CD14-positive monocyte (primary cell): Measurements from ENCODE around the gene TPRN. TPM values are rescaled to one million over a fixed set of nuclear protein-coding genes. Genes with fewer than 3 reads are reported as not detected.
A peak's percentile ranks its signal among the peaks of the same experiment; 100 is the strongest.

Experiments used
- DNase-seq, 3 donors: peaks; one replicate each; pipeline ENCODE4 v3.0.0-alpha.2; 2011 to 2022
- H2AFZ ChIP-seq: 2 replicates; pipeline ENCODE4 v1.6.0; 2012; ENCODE audit warnings: mild to moderate bottlenecking, low read depth, low read length, inconsistent platforms; ENCODE audit not compliant: insufficient read depth, poor library complexity, severe bottlenecking
- H3K27ac ChIP-seq, 2 donors: 1 replicate in 1 of 2; 2 replicates in 1 of 2; pipeline ENCODE4 v1.5.1; 2012 to 2013; ENCODE audit warnings: low read length in 2 of 2, control low read depth in 1 of 2, inconsistent platforms in 1 of 2, low read depth in 1 of 2, mild to moderate bottlenecking in 1 of 2
- H3K27me3 ChIP-seq, 2 donors: one replicate each; pipeline versions ENCODE4 v1.6.0 to v1.6.1; 2011 to 2013; ENCODE audit warnings: low read length in 2 of 2; ENCODE audit not compliant: control insufficient read depth in 2 of 2, insufficient read depth in 2 of 2
- H3K36me3 ChIP-seq, 2 donors: replicated peaks in 1 of 2; 1 replicate in 1 of 2; 2 replicates in 1 of 2; pipeline versions ENCODE4 v1.5.1 to v1.6.1; 2012 to 2013; ENCODE audit warnings: low read length in 2 of 2, control low read depth in 1 of 2, inconsistent platforms in 1 of 2, mild to moderate bottlenecking in 1 of 2; ENCODE audit not compliant: insufficient read depth in 2 of 2, control insufficient read depth in 1 of 2
- H3K4me1 ChIP-seq, 2 donors: 1 replicate in 1 of 2; 2 replicates in 1 of 2; pipeline versions ENCODE4 v1.5.1 to v1.6.1; 2012 to 2013; ENCODE audit warnings: low read length in 2 of 2, control low read depth in 1 of 2, inconsistent platforms in 1 of 2, mild to moderate bottlenecking in 1 of 2, moderate library complexity in 1 of 2; ENCODE audit not compliant: insufficient read depth in 2 of 2, control insufficient read depth in 1 of 2
- H3K4me2 ChIP-seq: replicated peaks from 2 replicates; pipeline ENCODE3; 2012; ENCODE audit warnings: low read length, moderate library complexity, mild to moderate bottlenecking; ENCODE audit not compliant: poor library complexity, severe bottlenecking; ENCODE audit errors: extremely low read depth
- H3K4me3 ChIP-seq, 3 experiments: fragments of 200-600 bp in 1 of 3; sonication (generic) in 1 of 3; replicated peaks in 1 of 3; 1 replicate in 2 of 3; 2 replicates in 1 of 3; pipeline ENCODE4 v1.5.1; 2011 to 2013; ENCODE audit warnings: low read length in 3 of 3, mild to moderate bottlenecking in 3 of 3, control low read depth in 2 of 3, low read depth in 2 of 3, inconsistent platforms in 1 of 3, moderate library complexity in 1 of 3
- H3K79me2 ChIP-seq: 2 replicates; pipeline ENCODE4 v1.6.0; 2012; ENCODE audit warnings: mild to moderate bottlenecking, control low read depth, inconsistent platforms, low read length, moderate library complexity; ENCODE audit not compliant: insufficient read depth
- H3K9ac ChIP-seq: 2 replicates; pipeline ENCODE4 v1.6.0; 2017; ENCODE audit warnings: low read length, mild to moderate bottlenecking; ENCODE audit not compliant: insufficient read depth, poor library complexity, severe bottlenecking
- H3K9me3 ChIP-seq, 2 donors: replicated peaks in 1 of 2; 1 replicate in 1 of 2; 2 replicates in 1 of 2; pipeline versions ENCODE4 v1.5.1 to v1.6.1; 2012 to 2013; ENCODE audit warnings: low read length in 2 of 2, control low read depth in 1 of 2; ENCODE audit not compliant: control insufficient read depth in 1 of 2, insufficient read depth in 1 of 2
- H4K20me1 ChIP-seq: 2 replicates; pipeline ENCODE4 v1.6.0; 2012; ENCODE audit warnings: mild to moderate bottlenecking, low read length, control low read depth, moderate library complexity; ENCODE audit not compliant: insufficient read depth
- H3K27ac Mint-ChIP-seq, 7 donors: one replicate each; pipeline ENCODE4 v1.8.0; 2020; ENCODE audit warnings: mild to moderate bottlenecking in 7 of 7, mixed read lengths in 7 of 7, moderate library complexity in 6 of 7, inconsistent platforms in 2 of 7
- H3K27me3 Mint-ChIP-seq, 3 donors: one replicate each; pipeline ENCODE4 v1.8.0; 2021 to 2022; ENCODE audit warnings: low read depth in 3 of 3, mild to moderate bottlenecking in 3 of 3, mixed read lengths in 3 of 3, moderate library complexity in 3 of 3, inconsistent platforms in 1 of 3
- H3K36me3 Mint-ChIP-seq, 2 donors: one replicate each; pipeline ENCODE4 v1.8.0; 2020; ENCODE audit warnings: mixed read lengths in 2 of 2, inconsistent platforms in 1 of 2, mild to moderate bottlenecking in 1 of 2
- H3K4me1 Mint-ChIP-seq: one replicate; pipeline ENCODE4 v1.8.0; 2020; ENCODE audit warnings: mild to moderate bottlenecking, mixed read lengths
- H3K4me3 Mint-ChIP-seq, 2 donors: one replicate each; pipeline ENCODE4 v1.8.0; 2020; ENCODE audit warnings: mild to moderate bottlenecking in 2 of 2, mixed read lengths in 2 of 2, moderate library complexity in 1 of 2
- H3K9me3 Mint-ChIP-seq, 7 donors: one replicate each; pipeline ENCODE4 v1.8.0; 2020 to 2022; ENCODE audit warnings: mixed read lengths in 7 of 7, mild to moderate bottlenecking in 6 of 7, moderate library complexity in 6 of 7, inconsistent platforms in 2 of 7
- WGBS: methylation state at CpG from one replicate; pipeline ENCODE4 v1.1.5; 2013; ENCODE audit warnings: missing lambda C conversion rate; ENCODE audit not compliant: insufficient coverage; 5-methylcytosine and 5-hydroxymethylcytosine counted together
- intact Hi-C, 2 donors: fragments of 100-400 bp; cut with micrococcal nuclease; formaldehyde crosslinking; loops; one replicate each; pipeline versions ENCODE4 v1.15.0 to v1.15.1; 2023
- polyA plus RNA-seq, 3 donors: library from polyadenylated mRNA; depleted of rRNA in 1 of 3; unstranded in 2 of 3; stranded (reverse) in 1 of 3; fragments of 300-500 nt in 2 of 3; fragments of >200 nt in 1 of 3; fragmentation: Illumina TruSeq in 2 of 3; gene quantifications; 1 replicate in 2 of 3; 2 replicates in 1 of 3; pipeline ENCODE4 v1.2.3, GENCODE V29; 2012 to 2021
- TF ChIP-seq, protein P1 (sequence below): fragments of 200-600 bp; IDR thresholded peaks from one replicate; pipeline ENCODE4 v1.8.0; 2022; ENCODE audit warnings: antibody characterized with exemption, mild to moderate bottlenecking

Gene TPRN
- polyA plus RNA-seq, 3 donors: 0.30 to 4.6 (median 0.46) TPM

DNA sequence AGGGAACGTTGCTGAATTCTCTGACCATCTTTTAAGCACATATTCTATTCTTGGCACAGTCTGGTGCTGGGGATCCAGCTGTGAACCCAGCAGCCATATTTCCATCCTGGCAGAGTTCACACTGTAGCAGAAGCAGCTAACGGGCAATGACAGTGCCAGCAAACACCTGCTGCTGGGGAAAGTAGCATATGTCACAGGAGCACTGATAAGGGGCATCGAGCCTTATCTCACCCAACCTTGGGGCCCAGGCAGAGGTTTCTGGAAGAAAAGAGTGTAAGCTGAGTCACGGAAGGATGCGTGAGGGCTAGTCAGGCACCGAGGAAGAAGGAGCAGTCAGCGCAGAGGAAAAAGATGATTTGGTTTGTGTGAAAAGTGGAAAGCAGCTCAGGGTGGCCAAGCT is 6.1 kb upstream of the TPRN start:
- peaks cover 28 to 43% of the 10 kb centered on the region in 2 donors for H3K4me1 ChIP-seq
- H3K9ac ChIP-seq: no peak overlapping the region
- H3K36me3 Mint-ChIP-seq: peaks cover 18 to 42% of the 10 kb centered on the region in 2 donors
- H3K27me3 Mint-ChIP-seq: peaks cover 0 to 3% (median 0%) of the 10 kb centered on the region in 3 donors
- WGBS: 92% methylated on average over 6 of the region's 7 CpGs
- intact Hi-C loops: no loop called here
- TF ChIP-seq, protein P1, sequence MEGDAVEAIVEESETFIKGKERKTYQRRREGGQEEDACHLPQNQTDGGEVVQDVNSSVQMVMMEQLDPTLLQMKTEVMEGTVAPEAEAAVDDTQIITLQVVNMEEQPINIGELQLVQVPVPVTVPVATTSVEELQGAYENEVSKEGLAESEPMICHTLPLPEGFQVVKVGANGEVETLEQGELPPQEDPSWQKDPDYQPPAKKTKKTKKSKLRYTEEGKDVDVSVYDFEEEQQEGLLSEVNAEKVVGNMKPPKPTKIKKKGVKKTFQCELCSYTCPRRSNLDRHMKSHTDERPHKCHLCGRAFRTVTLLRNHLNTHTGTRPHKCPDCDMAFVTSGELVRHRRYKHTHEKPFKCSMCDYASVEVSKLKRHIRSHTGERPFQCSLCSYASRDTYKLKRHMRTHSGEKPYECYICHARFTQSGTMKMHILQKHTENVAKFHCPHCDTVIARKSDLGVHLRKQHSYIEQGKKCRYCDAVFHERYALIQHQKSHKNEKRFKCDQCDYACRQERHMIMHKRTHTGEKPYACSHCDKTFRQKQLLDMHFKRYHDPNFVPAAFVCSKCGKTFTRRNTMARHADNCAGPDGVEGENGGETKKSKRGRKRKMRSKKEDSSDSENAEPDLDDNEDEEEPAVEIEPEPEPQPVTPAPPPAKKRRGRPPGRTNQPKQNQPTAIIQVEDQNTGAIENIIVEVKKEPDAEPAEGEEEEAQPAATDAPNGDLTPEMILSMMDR: no peak
- H3K27me3 ChIP-seq: no peaks in the 10 kb centered on the region
- peaks cover 0 to 2% (median 0%) of the 10 kb centered on the region in 7 donors for H3K9me3 Mint-ChIP-seq
- H3K36me3 ChIP-seq: peaks cover 4 to 25% of the 10 kb centered on the region in 2 donors
- H3K4me1 Mint-ChIP-seq: peaks cover 40% of the 10 kb centered on the region
- peak overlapping the region in 1 of 3 experiments; percentile 91 for H3K4me3 ChIP-seq
- H3K4me3 Mint-ChIP-seq: peak overlapping the region in 1 of 2 donors; percentile 92
- no peak overlapping the region for H2AFZ ChIP-seq
- no peaks in the 10 kb centered on the region for H3K9me3 ChIP-seq
- H3K27ac Mint-ChIP-seq: peak overlapping the region; percentile 8 to 96 (median 91)
- peaks cover 7% of the 10 kb centered on the region for H4K20me1 ChIP-seq
- H3K27ac ChIP-seq: peak overlapping the region in 1 of 2 donors; percentile 92
- peak overlapping the region; percentile 89 for H3K4me2 ChIP-seq
- H3K79me2 ChIP-seq: peaks cover 56% of the 10 kb centered on the region
- DNase-seq: no peak

- Histone ChIP-seq H3K79me2 (peaks cover 56% of the 10 kb centered on the region), H3K36me3 (peaks cover 4 to 24% of the 10 kb centered on the region in 2 donors), H3K9me3 (no peaks in the 10 kb centered on the region), H3K4me1 (peaks cover 35 to 50% of the 10 kb centered on the region in 2 donors), H3K4me3 (peak within 1 kb of the TSS; percentile 77 to 91 (median 84)), H3K4me2 (peak within 1 kb of the TSS; percentile 89), H3K9ac (peak within 1 kb of the TSS; percentile 92), H2AFZ (peak within 1 kb of the TSS; percentile 86), H3K27me3 (no peaks in the 10 kb centered on the region), H4K20me1 (peaks cover 7% of the 10 kb centered on the region), H3K27ac (peak within 1 kb of the TSS; percentile 73 to 92)
- H3K4me3 Mint-ChIP-seq: peak within 1 kb of the TSS; percentile 92 to 96
- H3K9me3 Mint-ChIP-seq: peaks cover 0 to 2% (median 0%) of the 10 kb centered on the region in 7 donors
- intact Hi-C loops: loop anchor here (1.0 to 2.0 kb wide), 2 partner anchors 17 to 18 kb away; partner anchors contain the start of genes ANAPC2 (in 1 of the 2) and SSNA1 (in 1 of the 2)
- DNase-seq: peak; percentile 85 to 87 (median 86)
- H3K4me1 Mint-ChIP-seq: peaks cover 46% of the 10 kb centered on the region
- peak within 1 kb of the TSS; percentile 91 to 96 (median 93) for H3K27ac Mint-ChIP-seq
- TF ChIP-seq, protein P1: no peak
- peaks cover 0 to 3% (median 0%) of the 10 kb centered on the region in 3 donors for H3K27me3 Mint-ChIP-seq
- H3K36me3 Mint-ChIP-seq: peaks cover 16 to 30% of the 10 kb centered on the region in 2 donors
- WGBS: under 1% methylated on average over 98 of the region's 98 CpGs
Observed at GRCh38 chr9:137205126-137206069, 4.9 kb upstream of the TPRN start, which contains the start of the genes NDOR1 and TMEM203. TSS of gene NDOR1 (plus strand) at chr9:137205700. CDS start at chr9:137205778, 78 bp downstream. TSS of gene TMEM203 (minus strand) at chr9:137205648. CDS start at chr9:137205414, 234 bp downstream.
